ENCODE results near the gene TAF9. TPM values are rescaled to one million over a fixed set of nuclear protein-coding genes. Genes with fewer than 3 reads are reported as not detected.

The TAF9 gene
- polyA plus RNA-seq, 1 donor from 2014 or later: 197 TPM

GRCh38 chr5:69404659-69405330, 35.5 kb upstream of the TAF9 start:
- TF ChIP-seq TAF1 (IDR thresholded peaks at IDR 0.05; ENCODE audit: low read depth) (no peak), CTCF (IDR thresholded peaks at IDR 0.05; ENCODE audit: poor library complexity, severe bottlenecking) (no peak), RAD21 (conservative IDR thresholded peaks at IDR 0.05) (no peak), EZH2 (IDR thresholded peaks at IDR 0.05; ENCODE audit: borderline replicate concordance, insufficient read depth, low read length, poor library complexity, severe bottlenecking) (no peak), MXI1 (conservative IDR thresholded peaks at IDR 0.05; ENCODE audit: poor library complexity, severe bottlenecking) (no peak), EP300 (conservative IDR thresholded peaks at IDR 0.05; ENCODE audit: poor library complexity, severe bottlenecking) (no peak), POLR2AphosphoS5 (IDR thresholded peaks at IDR 0.05) (no peak), SMC3 (conservative IDR thresholded peaks at IDR 0.05; ENCODE audit: poor library complexity) (no peak), REST (IDR thresholded peaks at IDR 0.05; ENCODE audit: borderline replicate concordance) (no peak)
- no peak overlapping the region for H3K4me2 ChIP-seq (ENCODE audit: low read length)
- no peaks in the 10 kb centered on the region for H3K9me2 ChIP-seq (ENCODE audit: insufficient read depth, low read length)

GRCh38 chr5:69378376-69378775, 9.1 kb upstream of the TAF9 start:
- Histone ChIP-seq H4K20me1 (ENCODE audit: insufficient read depth) (no peaks in the 10 kb centered on the region), H3K36me3 (ENCODE audit: insufficient read depth, low read length) (no peaks in the 10 kb centered on the region), H3K9ac (ENCODE audit: low read length) (no peak overlapping the region), H3K79me2 (replicated peaks; ENCODE audit: insufficient read depth, low read length) (no peaks in the 10 kb centered on the region), H3K9me3 (ENCODE audit: low read length) (no peaks in the 10 kb centered on the region), H2AFZ (ENCODE audit: low read depth, low read length) (no peak overlapping the region), H3K9me2 (ENCODE audit: insufficient read depth, low read length) (no peaks in the 10 kb centered on the region), H3F3A (ENCODE audit: insufficient read depth, low read length, poor library complexity, severe bottlenecking) (no peaks in the 10 kb centered on the region), H3K4me3 (ENCODE audit: low read length) (no peak overlapping the region), H3K4me2 (ENCODE audit: low read length) (no peak overlapping the region), H3K27ac (ENCODE audit: low read length) (no peak overlapping the region), H3K27me3 (ENCODE audit: insufficient read depth, low read depth, low read length) (no peaks in the 10 kb centered on the region)
- no peak for TF ChIP-seq EZH2 (IDR thresholded peaks at IDR 0.05; ENCODE audit: borderline replicate concordance, insufficient read depth, low read length, poor library complexity, severe bottlenecking)
- no peak for TF ChIP-seq SMC3 (conservative IDR thresholded peaks at IDR 0.05; ENCODE audit: poor library complexity)
- TF ChIP-seq RAD21 (conservative IDR thresholded peaks at IDR 0.05): no peak

More at GRCh38 chr5:69404659-69405330, 35.5 kb upstream of the TAF9 start:
- Histone ChIP-seq H3K9ac (ENCODE audit: low read length) (no peak overlapping the region), H4K20me1 (ENCODE audit: insufficient read depth) (no peaks in the 10 kb centered on the region), H3K4me3 (ENCODE audit: low read length) (no peak overlapping the region), H2AFZ (ENCODE audit: low read depth, low read length) (no peak overlapping the region), H3K9me3 (ENCODE audit: low read length) (no peaks in the 10 kb centered on the region), H3K36me3 (ENCODE audit: insufficient read depth, low read length) (no peaks in the 10 kb centered on the region), H3K79me2 (replicated peaks; ENCODE audit: insufficient read depth, low read length) (no peaks in the 10 kb centered on the region), H3K27me3 (ENCODE audit: insufficient read depth, low read depth, low read length) (no peaks in the 10 kb centered on the region), H3F3A (ENCODE audit: insufficient read depth, low read length, poor library complexity, severe bottlenecking) (no peaks in the 10 kb centered on the region), H3K27ac (ENCODE audit: low read length) (no peak overlapping the region)
